NCI-H345 treated with DMSO at 0.1 percent for 48 hours (cell line): ENCODE results near the gene PRKCA.

ENCODE experiments used
- DNase-seq: peaks from one replicate; lab custom pipeline; 2025; ENCODE audit not compliant: unreplicated experiment; lab: John Stamatoyannopoulos, UW

The PRKCA gene

GRCh38 chr17:66567234-66568170 is 265.1 kb downstream of the PRKCA start:
- DNase-seq: peak; percentile 8

- no peak for DNase-seq
These were observed 267.2 kb downstream of the PRKCA start for GRCh38 chr17:66569572-66569971.

GRCh38 chr17:66570447-66571195 is 268.2 kb downstream of the PRKCA start:
- DNase-seq: no peak

GRCh38 chr17:66571745-66572144 is 269.3 kb downstream of the PRKCA start:
- no peak for DNase-seq

- no peak for DNase-seq
These were observed 270.7 kb downstream of the PRKCA start for GRCh38 chr17:66573078-66573477.

- DNase-seq: no peak
These were observed 271.7 kb downstream of the PRKCA start for GRCh38 chr17:66574123-66574522.

GRCh38 chr17:66576473-66576872 is 274.1 kb downstream of the PRKCA start:
- no peak for DNase-seq

- DNase-seq: no peak
These were observed 274.6 kb downstream of the PRKCA start for GRCh38 chr17:66577041-66577440.

- DNase-seq: no peak
These were observed 276.5 kb downstream of the PRKCA start for GRCh38 chr17:66578781-66579489.

GRCh38 chr17:66579556-66579955 is 277.1 kb downstream of the PRKCA start:
- no peak for DNase-seq

GRCh38 chr17:66580184-66580955 is 278.0 kb downstream of the PRKCA start:
- DNase-seq: no peak

- no peak for DNase-seq
These were observed 278.6 kb downstream of the PRKCA start for GRCh38 chr17:66580956-66581391.

- no peak for DNase-seq
These were observed 280.1 kb downstream of the PRKCA start for GRCh38 chr17:66582373-66583111.

- no peak for DNase-seq
These were observed 280.8 kb downstream of the PRKCA start for GRCh38 chr17:66583112-66583748.

- DNase-seq: no peak
These were observed 282.5 kb downstream of the PRKCA start for GRCh38 chr17:66584927-66585326.

- DNase-seq: no peak
These were observed 283.1 kb downstream of the PRKCA start for GRCh38 chr17:66585472-66585871.

GRCh38 chr17:66589892-66590291 is 287.5 kb downstream of the PRKCA start:
- no peak for DNase-seq

GRCh38 chr17:66593116-66593515 is 290.7 kb downstream of the PRKCA start:
- no peak for DNase-seq

GRCh38 chr17:66595893-66596292 is 293.5 kb downstream of the PRKCA start:
- no peak for DNase-seq
